A549 (cell line): ENCODE measurements around the gene PDE4D. TPM values are rescaled to one million over a fixed set of nuclear protein-coding genes. Genes with fewer than 3 reads are reported as not detected.

Experiments
- ATAC-seq, 2 experiments: fragments of 200-7000 bp in 1 of 2; fragments of >200 bp in 1 of 2; cut with Nextera tagmentation in 1 of 2; cut with Tn5 transposase in 1 of 2; 3 replicates each; pipeline versions ENCODE4 v1.8.0 to v1.9.1; 2018 to 2020; ENCODE audit warnings: mild to moderate bottlenecking in 1 of 2, moderate library complexity in 1 of 2
- CTCF ChIA-PET: fragments of 300-600 bp; sonication (Branson Sonifier 250); formaldehyde crosslinking; extraction: SDS; loops from one replicate; lab custom pipeline; 2021; ENCODE audit warnings: antibody characterized with exemption, inconsistent platforms; lab: Yijun Ruan, JAX
- POLR2A ChIA-PET: fragments of 350-600 bp; formaldehyde crosslinking; extraction: SDS; loops from one replicate; lab custom pipeline; 2021; ENCODE audit warnings: antibody characterized with exemption, inconsistent platforms; lab: Yijun Ruan, JAX
- DNase-seq, 2 experiments: peaks; one replicate each; pipeline versions ENCODE4 v3.0.0 to v3.0.0-alpha.2; 2011 to 2016; ENCODE audit warnings: low read depth in 1 of 2, low spot score in 1 of 2
- FAIRE-seq: peaks from 2 replicates; lab custom pipeline; 2011; peaks lifted over from hg19 to GRCh38; lab: Jason Lieb, UNC
- H3K27ac ChIP-seq, 2 experiments: fragments of >200 bp; sonication (Bioruptor Twin); formaldehyde crosslinking; 3 replicates each; pipeline ENCODE4 v1.5.1; 2016 to 2017
- H3K4me1 ChIP-seq: fragments of >200 bp; sonication (Bioruptor Twin); formaldehyde crosslinking; 3 replicates; pipeline ENCODE4 v1.6.1; 2016
- H3K4me2 ChIP-seq: fragments of >200 bp; sonication (Bioruptor Twin); formaldehyde crosslinking; 3 replicates; pipeline ENCODE4 v1.6.1; 2016
- H3K4me3 ChIP-seq: fragments of >200 bp; sonication (Bioruptor Twin); formaldehyde crosslinking; 3 replicates; pipeline ENCODE4 v1.5.1; 2016
- H3K9me3 ChIP-seq: fragments of >200 bp; sonication (Bioruptor Twin); formaldehyde crosslinking; 3 replicates; pipeline ENCODE4 v1.6.1; 2016
- CBX8 ChIP-seq: fragments of 200-600 bp; sonication (generic); IDR thresholded peaks from 2 replicates; pipeline ENCODE4 v1.6.1; 2016
- CHD4 ChIP-seq: fragments of 200-600 bp; sonication (generic); IDR thresholded peaks from 2 replicates; pipeline ENCODE4 v1.6.1; 2016; ENCODE audit warnings: antibody characterized with exemption, mild to moderate bottlenecking, borderline replicate concordance
- EHF ChIP-seq: fragments of 250-450 bp; sonication (Bioruptor Pico); IDR thresholded peaks from 2 replicates; pipeline ENCODE4 v1.5.0; 2020; ENCODE audit warnings: mild to moderate bottlenecking
- EHMT2 ChIP-seq: fragments of 200-600 bp; sonication (generic); IDR thresholded peaks from 2 replicates; pipeline ENCODE4 v1.6.1; 2016; ENCODE audit warnings: antibody characterized with exemption, low read depth, mild to moderate bottlenecking, moderate library complexity
- FOXS1 ChIP-seq: fragments of 250-450 bp; sonication (Bioruptor Pico); IDR thresholded peaks from 2 replicates; pipeline ENCODE4 v1.5.0; 2020; ENCODE audit warnings: mild to moderate bottlenecking, moderate library complexity
- GATA3 ChIP-seq: IDR thresholded peaks from 2 replicates; pipeline ENCODE4 v1.6.1; 2012; ENCODE audit warnings: borderline replicate concordance
- HDAC2 ChIP-seq: fragments of 200-600 bp; sonication (generic); IDR thresholded peaks from 2 replicates; pipeline ENCODE4 v1.6.1; 2016
- HEYL ChIP-seq: fragments of 250-450 bp; sonication (Bioruptor Pico); IDR thresholded peaks from 2 replicates; pipeline ENCODE4 v1.8.0; 2021; ENCODE audit warnings: mild to moderate bottlenecking, moderate library complexity
- HOXA7 ChIP-seq: fragments of 250-450 bp; sonication (Bioruptor Pico); IDR thresholded peaks from 2 replicates; pipeline ENCODE4 v1.5.0; 2020; ENCODE audit warnings: mild to moderate bottlenecking, moderate library complexity
- HOXB13 ChIP-seq: fragments of 250-450 bp; sonication (Bioruptor Pico); IDR thresholded peaks from 2 replicates; pipeline ENCODE4 v1.5.0; 2020; ENCODE audit warnings: low read depth, mild to moderate bottlenecking, moderate library complexity
- HOXB5 ChIP-seq: fragments of 250-450 bp; sonication (Bioruptor Pico); IDR thresholded peaks from 2 replicates; pipeline ENCODE4 v1.5.0; 2020; ENCODE audit warnings: mild to moderate bottlenecking, moderate library complexity
- JUNB ChIP-seq: fragments of >200 bp; sonication (Bioruptor Twin); formaldehyde crosslinking; IDR thresholded peaks from 2 replicates; pipeline ENCODE4 v1.6.1; 2016
- NPAS2 ChIP-seq: fragments of 250-450 bp; sonication (Bioruptor Pico); IDR thresholded peaks from 2 replicates; pipeline ENCODE4 v1.8.0; 2022; ENCODE audit warnings: mild to moderate bottlenecking, moderate library complexity, borderline replicate concordance
- POLR2A ChIP-seq: IDR thresholded peaks from 2 replicates; pipeline ENCODE4 v1.6.1; 2012; ENCODE audit warnings: mild to moderate bottlenecking, low read length
- POLR2AphosphoS2 ChIP-seq: conservative IDR thresholded peaks from 2 replicates; pipeline ENCODE4 v1.6.1; 2012; ENCODE audit warnings: low read length, improper control_type of control experiment, inconsistent platforms
- RCOR1 ChIP-seq: fragments of 150-350 bp; IDR thresholded peaks from 2 replicates; pipeline ENCODE4 v1.6.1; 2014; ENCODE audit warnings: antibody characterized with exemption, low read length, low read depth
- RFX5 ChIP-seq: fragments of 450-650 bp; IDR thresholded peaks from 2 replicates; pipeline ENCODE4 v1.7.1; 2014; ENCODE audit warnings: antibody characterized with exemption, mild to moderate bottlenecking, moderate library complexity
- RNF2 ChIP-seq: fragments of 200-600 bp; sonication (generic); IDR thresholded peaks from 2 replicates; pipeline ENCODE4 v1.6.1; 2016; ENCODE audit warnings: low read depth, mild to moderate bottlenecking, antibody characterized with exemption, moderate library complexity, borderline replicate concordance
- SREBF2 ChIP-seq: fragments of 450-650 bp; IDR thresholded peaks from 2 replicates; pipeline ENCODE4 v1.6.1; 2014; ENCODE audit warnings: mild to moderate bottlenecking, moderate library complexity
- TFCP2L1 ChIP-seq: fragments of 250-450 bp; sonication (Bioruptor Pico); IDR thresholded peaks from 2 replicates; pipeline ENCODE4 v1.5.0; 2021; ENCODE audit warnings: mild to moderate bottlenecking
- TP53 ChIP-seq: fragments of 250-450 bp; sonication (Bioruptor Pico); IDR thresholded peaks from 2 replicates; pipeline ENCODE4 v1.5.0; 2021; ENCODE audit warnings: mild to moderate bottlenecking, moderate library complexity
- ZFP36 ChIP-seq: fragments of 450-650 bp; IDR thresholded peaks from 2 replicates; pipeline ENCODE4 v1.6.1; 2014; ENCODE audit warnings: borderline replicate concordance; ENCODE audit not compliant: partially characterized antibody
- WGBS: methylation state at CpG from one replicate; pipeline ENCODE4 v1.1.6; 2017; ENCODE audit errors: missing lambda C conversion rate; 5-methylcytosine and 5-hydroxymethylcytosine counted together
- polyA plus RNA-seq, 4 experiments: library from polyadenylated mRNA; depleted of rRNA in 3 of 4; stranded (reverse); fragments of >200 nt; fragmentation: RNase III in 1 of 4; extraction: RNeasy Plus Mini Kit Qiagen cat#74134 plus additional on column Dnase treatment in 1 of 4; gene quantifications; 2 replicates in 3 of 4; 3 replicates in 1 of 4; pipeline ENCODE4 v1.2.3, GENCODE V29; 2011 to 2017
- TF ChIP-seq, protein P1 (sequence below): IDR thresholded peaks from 2 replicates; pipeline ENCODE4 v1.6.1; 2012
- TF ChIP-seq, protein P2 (sequence below): fragments of >200 bp; sonication (Bioruptor Twin); formaldehyde crosslinking; IDR thresholded peaks from 3 replicates; pipeline ENCODE4 v1.6.1; 2016
- TF ChIP-seq, protein P3 (sequence below): IDR thresholded peaks from 2 replicates; pipeline ENCODE4 v1.6.1; 2012
- TF ChIP-seq, protein P4 (sequence below): fragments of 200-600 bp; sonication (generic); IDR thresholded peaks from 2 replicates; pipeline ENCODE4 v1.6.1; 2016; ENCODE audit warnings: antibody characterized with exemption, mild to moderate bottlenecking, moderate library complexity
- TF ChIP-seq, protein P5 (sequence below): fragments of 250-450 bp; sonication (Bioruptor Pico); IDR thresholded peaks from 2 replicates; pipeline ENCODE4 v1.5.0; 2021; ENCODE audit warnings: mild to moderate bottlenecking, moderate library complexity, borderline replicate concordance
- TF ChIP-seq, protein P6 (sequence below): IDR thresholded peaks from 2 replicates; pipeline ENCODE4 v1.6.1; 2012; ENCODE audit warnings: low read depth, borderline replicate concordance

The PDE4D gene
- polyA plus RNA-seq, 2 of the 4 experiments (the other 2 are of a cell fraction), result 74.0 to 213 TPM

DNA sequence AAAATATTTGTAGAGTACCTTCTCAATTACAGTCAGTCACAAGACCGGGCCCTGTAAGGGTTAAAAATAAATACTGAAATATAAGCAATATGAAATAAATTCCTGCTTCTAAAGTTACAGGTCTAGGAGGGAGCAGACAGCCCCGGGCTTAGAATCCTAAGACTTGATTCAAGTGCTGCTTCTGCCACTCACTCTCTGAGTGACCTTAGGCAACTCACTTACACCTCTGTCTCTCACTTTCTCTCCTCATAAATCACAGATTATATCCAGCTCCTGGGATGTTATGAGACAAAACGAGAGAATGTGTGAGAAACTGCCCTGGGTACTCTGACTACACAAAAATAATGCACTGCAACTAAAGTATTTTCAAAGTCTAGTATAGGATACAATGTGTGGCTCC is 101.9 kb downstream of the PDE4D start:
- 0 out of 6 replicates have a peak, but pooled peaks of 1 of the 2 experiments have one; percentile 7 for ATAC-seq
- DNase-seq, result peak in 1 of 2 experiments; percentile 24
- 29% methylated on average over 3 of the region's 3 CpGs for WGBS
- no peak for FAIRE-seq
- CTCF ChIA-PET, result interaction anchor here (3.6 kb wide), 1 partner anchor 9 kb away, joined by 13 read pairs; no protein-coding TSS in a partner anchor
- H3K27ac ChIP-seq, result peak overlapping the region; percentile 90 to 95
- peak overlapping the region; percentile 21; the same call in 1 of the 3 replicates for H3K4me3 ChIP-seq
- POLR2A ChIA-PET, result interaction anchor here (0.6 to 5.2 kb wide), 3 partner anchors 24 to 204 kb away, joined by 4 to 36 read pairs (median 7); no protein-coding TSS in a partner anchor
- H3K4me1 ChIP-seq, result peaks cover 92% of the 10 kb centered on the region
- H3K9me3 ChIP-seq, result no peaks in the 10 kb centered on the region
- no peak for TF ChIP-seq JUNB
- TF ChIP-seq, all 56 proteins: peak for 0
- peak overlapping the region; percentile 83 for H3K4me2 ChIP-seq

DNA sequence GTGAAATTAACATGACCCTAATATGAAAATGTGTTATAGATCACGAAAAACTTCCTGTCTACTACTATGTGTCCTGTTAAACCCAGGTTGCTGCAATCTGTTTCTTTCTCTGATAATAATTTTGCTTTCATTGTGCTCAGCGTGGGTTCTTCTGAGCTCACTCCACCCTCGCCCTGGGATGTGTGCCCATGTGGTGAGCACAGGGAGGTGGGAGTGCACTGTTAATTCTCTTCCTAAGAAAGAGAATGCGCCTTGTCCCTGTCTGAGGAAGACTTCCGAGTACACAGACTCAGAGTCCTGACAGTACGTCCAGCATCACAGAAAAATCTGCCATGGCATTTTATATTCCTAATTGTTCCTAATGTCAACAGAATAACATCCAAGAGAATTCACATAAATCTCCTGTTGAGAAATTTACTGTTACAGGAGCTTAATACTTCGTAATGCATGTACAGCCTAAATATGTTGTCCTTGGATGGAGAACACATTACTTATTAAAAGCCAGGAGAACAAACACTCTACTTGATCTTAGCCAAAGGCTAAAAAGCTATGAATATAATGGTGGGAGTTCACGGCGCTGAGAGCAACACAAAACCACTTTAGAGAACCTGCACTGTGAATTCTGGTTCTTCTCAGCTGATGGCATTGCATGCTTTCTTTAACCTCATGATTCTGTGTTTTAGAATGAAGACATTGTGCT is 102.6 kb downstream of the PDE4D start:
- peak; percentile 41 to 68; a peak in 5 of 6 replicates for ATAC-seq
- Histone ChIP-seq H3K4me2 (peak overlapping the region; percentile 83), H3K27ac (peak overlapping the region; percentile 90 to 95), H3K4me3 (peak overlapping the region; percentile 21), H3K9me3 (no peaks in the 10 kb centered on the region), H3K4me1 (peaks cover 90% of the 10 kb centered on the region)
- peak in 1 of 2 experiments; percentile 65 for DNase-seq
- peak; percentile 18 for FAIRE-seq
- ChIA-PET POLR2A (interaction anchor here (0.6 to 5.2 kb wide), 6 partner anchors 23 to 900 kb away, joined by 3 to 36 read pairs (median 5); no protein-coding TSS in a partner anchor), CTCF (interaction anchor here (0.9 to 3.6 kb wide), 5 partner anchors 10 to 130 kb away, joined by 3 to 13 read pairs (median 3); no protein-coding TSS in a partner anchor)
- WGBS, result 12% methylated on average over 9 of the region's 9 CpGs
- TF ChIP-seq TP53, result no peak
- no peak for TF ChIP-seq RFX5
- TF ChIP-seq POLR2AphosphoS2, result no peak
- TF ChIP-seq EHF, result no peak
- no peak for TF ChIP-seq CBX8
- TF ChIP-seq, protein P1, sequence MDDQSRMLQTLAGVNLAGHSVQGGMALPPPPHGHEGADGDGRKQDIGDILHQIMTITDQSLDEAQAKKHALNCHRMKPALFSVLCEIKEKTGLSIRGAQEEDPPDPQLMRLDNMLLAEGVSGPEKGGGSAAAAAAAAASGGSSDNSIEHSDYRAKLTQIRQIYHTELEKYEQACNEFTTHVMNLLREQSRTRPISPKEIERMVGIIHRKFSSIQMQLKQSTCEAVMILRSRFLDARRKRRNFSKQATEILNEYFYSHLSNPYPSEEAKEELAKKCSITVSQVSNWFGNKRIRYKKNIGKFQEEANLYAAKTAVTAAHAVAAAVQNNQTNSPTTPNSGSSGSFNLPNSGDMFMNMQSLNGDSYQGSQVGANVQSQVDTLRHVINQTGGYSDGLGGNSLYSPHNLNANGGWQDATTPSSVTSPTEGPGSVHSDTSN, result no peak
- no peak for TF ChIP-seq GATA3
- TF ChIP-seq FOXS1 (CRISPR knock-in tag), result no peak
- 0 out of 2 replicates have a peak, but pooled peaks have one; percentile 24 for TF ChIP-seq HOXB13 (CRISPR knock-in tag)
- TF ChIP-seq, protein P2, sequence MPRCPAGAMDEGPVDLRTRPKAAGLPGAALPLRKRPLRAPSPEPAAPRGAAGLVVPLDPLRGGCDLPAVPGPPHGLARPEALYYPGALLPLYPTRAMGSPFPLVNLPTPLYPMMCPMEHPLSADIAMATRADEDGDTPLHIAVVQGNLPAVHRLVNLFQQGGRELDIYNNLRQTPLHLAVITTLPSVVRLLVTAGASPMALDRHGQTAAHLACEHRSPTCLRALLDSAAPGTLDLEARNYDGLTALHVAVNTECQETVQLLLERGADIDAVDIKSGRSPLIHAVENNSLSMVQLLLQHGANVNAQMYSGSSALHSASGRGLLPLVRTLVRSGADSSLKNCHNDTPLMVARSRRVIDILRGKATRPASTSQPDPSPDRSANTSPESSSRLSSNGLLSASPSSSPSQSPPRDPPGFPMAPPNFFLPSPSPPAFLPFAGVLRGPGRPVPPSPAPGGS, result no peak
- TF ChIP-seq, protein P3, sequence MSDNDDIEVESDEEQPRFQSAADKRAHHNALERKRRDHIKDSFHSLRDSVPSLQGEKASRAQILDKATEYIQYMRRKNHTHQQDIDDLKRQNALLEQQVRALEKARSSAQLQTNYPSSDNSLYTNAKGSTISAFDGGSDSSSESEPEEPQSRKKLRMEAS, result peak; percentile 55
- TF ChIP-seq EHMT2, result no peak
- TF ChIP-seq RNF2, result no peak
- no peak for TF ChIP-seq HOXB5
- TF ChIP-seq TFCP2L1, result no peak
- TF ChIP-seq NPAS2 (CRISPR knock-in tag), result no peak
- no peak for TF ChIP-seq HDAC2
- TF ChIP-seq, protein P4, sequence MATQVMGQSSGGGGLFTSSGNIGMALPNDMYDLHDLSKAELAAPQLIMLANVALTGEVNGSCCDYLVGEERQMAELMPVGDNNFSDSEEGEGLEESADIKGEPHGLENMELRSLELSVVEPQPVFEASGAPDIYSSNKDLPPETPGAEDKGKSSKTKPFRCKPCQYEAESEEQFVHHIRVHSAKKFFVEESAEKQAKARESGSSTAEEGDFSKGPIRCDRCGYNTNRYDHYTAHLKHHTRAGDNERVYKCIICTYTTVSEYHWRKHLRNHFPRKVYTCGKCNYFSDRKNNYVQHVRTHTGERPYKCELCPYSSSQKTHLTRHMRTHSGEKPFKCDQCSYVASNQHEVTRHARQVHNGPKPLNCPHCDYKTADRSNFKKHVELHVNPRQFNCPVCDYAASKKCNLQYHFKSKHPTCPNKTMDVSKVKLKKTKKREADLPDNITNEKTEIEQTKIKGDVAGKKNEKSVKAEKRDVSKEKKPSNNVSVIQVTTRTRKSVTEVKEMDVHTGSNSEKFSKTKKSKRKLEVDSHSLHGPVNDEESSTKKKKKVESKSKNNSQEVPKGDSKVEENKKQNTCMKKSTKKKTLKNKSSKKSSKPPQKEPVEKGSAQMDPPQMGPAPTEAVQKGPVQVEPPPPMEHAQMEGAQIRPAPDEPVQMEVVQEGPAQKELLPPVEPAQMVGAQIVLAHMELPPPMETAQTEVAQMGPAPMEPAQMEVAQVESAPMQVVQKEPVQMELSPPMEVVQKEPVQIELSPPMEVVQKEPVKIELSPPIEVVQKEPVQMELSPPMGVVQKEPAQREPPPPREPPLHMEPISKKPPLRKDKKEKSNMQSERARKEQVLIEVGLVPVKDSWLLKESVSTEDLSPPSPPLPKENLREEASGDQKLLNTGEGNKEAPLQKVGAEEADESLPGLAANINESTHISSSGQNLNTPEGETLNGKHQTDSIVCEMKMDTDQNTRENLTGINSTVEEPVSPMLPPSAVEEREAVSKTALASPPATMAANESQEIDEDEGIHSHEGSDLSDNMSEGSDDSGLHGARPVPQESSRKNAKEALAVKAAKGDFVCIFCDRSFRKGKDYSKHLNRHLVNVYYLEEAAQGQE, result no peak
- no peak for TF ChIP-seq RCOR1
- no peak for TF ChIP-seq SREBF2
- peak; percentile 15; the same call in 1 of the 2 replicates for TF ChIP-seq POLR2A
- no peak for TF ChIP-seq CHD4
- no peak for TF ChIP-seq ZFP36
- TF ChIP-seq, protein P5, sequence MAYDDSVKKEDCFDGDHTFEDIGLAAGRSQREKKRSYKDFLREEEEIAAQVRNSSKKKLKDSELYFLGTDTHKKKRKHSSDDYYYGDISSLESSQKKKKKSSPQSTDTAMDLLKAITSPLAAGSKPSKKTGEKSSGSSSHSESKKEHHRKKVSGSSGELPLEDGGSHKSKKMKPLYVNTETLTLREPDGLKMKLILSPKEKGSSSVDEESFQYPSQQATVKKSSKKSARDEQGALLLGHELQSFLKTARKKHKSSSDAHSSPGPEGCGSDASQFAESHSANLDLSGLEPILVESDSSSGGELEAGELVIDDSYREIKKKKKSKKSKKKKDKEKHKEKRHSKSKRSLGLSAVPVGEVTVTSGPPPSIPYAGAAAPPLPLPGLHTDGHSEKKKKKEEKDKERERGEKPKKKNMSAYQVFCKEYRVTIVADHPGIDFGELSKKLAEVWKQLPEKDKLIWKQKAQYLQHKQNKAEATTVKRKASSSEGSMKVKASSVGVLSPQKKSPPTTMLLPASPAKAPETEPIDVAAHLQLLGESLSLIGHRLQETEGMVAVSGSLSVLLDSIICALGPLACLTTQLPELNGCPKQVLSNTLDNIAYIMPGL (CRISPR knock-in tag), result no peak
- no peak for TF ChIP-seq JUNB
- TF ChIP-seq HEYL (CRISPR knock-in tag), result no peak
- 0 out of 2 replicates have a peak, but pooled peaks have one; percentile 27 for TF ChIP-seq HOXA7
- TF ChIP-seq, protein P6, sequence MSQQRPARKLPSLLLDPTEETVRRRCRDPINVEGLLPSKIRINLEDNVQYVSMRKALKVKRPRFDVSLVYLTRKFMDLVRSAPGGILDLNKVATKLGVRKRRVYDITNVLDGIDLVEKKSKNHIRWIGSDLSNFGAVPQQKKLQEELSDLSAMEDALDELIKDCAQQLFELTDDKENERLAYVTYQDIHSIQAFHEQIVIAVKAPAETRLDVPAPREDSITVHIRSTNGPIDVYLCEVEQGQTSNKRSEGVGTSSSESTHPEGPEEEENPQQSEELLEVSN, result no peak; the same call in 1 of the 2 replicates
